ENCODE measurements around the gene LYZ.

The LYZ gene

GRCh38 chr12:69339999-69340398, 8.2 kb upstream of the LYZ start:
- DNase-seq = no peak

- no peak for DNase-seq
Measured at GRCh38 chr12:69341328-69341727, 6.9 kb upstream of the LYZ start.

- DNase-seq = no peak
Measured at GRCh38 chr12:69342421-69342820, 5.8 kb upstream of the LYZ start.

GRCh38 chr12:69343357-69343756, 4.8 kb upstream of the LYZ start:
- DNase-seq = no peak

GRCh38 chr12:69343885-69344612, 4.1 kb upstream of the LYZ start:
- DNase-seq = no peak

- DNase-seq = no peak
Measured at GRCh38 chr12:69345077-69345476, 3.1 kb upstream of the LYZ start.

GRCh38 chr12:69345742-69346141, 2.4 kb upstream of the LYZ start:
- no peak for DNase-seq

- DNase-seq = no peak
Measured at GRCh38 chr12:69350002-69350626, 1.9 kb downstream of the LYZ start.

GRCh38 chr12:69350777-69351176, 2.6 kb downstream of the LYZ start:
- DNase-seq = no peak

GRCh38 chr12:69351462-69352236, 3.5 kb downstream of the LYZ start:
- DNase-seq = no peak

GRCh38 chr12:69352904-69353303, 4.7 kb downstream of the LYZ start:
- DNase-seq = no peak

- DNase-seq = no peak
Measured at GRCh38 chr12:69354172-69354555, 6.0 kb downstream of the LYZ start.

- DNase-seq = no peak
Measured at GRCh38 chr12:69354556-69355187, 6.5 kb downstream of the LYZ start.

- DNase-seq = no peak
Measured at GRCh38 chr12:69355363-69356028, 7.3 kb downstream of the LYZ start.

- DNase-seq = peak; percentile 94
Measured at GRCh38 chr12:69359531-69360347, 11.6 kb downstream of the LYZ start, which contains the start of gene YEATS4. TSS of gene YEATS4 (plus strand) at chr12:69359743. CDS start at chr12:69359973, 230 bp downstream.

GRCh38 chr12:69360348-69360672, 12.1 kb downstream of the LYZ start:
- no peak for DNase-seq

- no peak for DNase-seq
Measured at GRCh38 chr12:69366796-69367195, 18.6 kb downstream of the LYZ start.

GRCh38 chr12:69368171-69368570, 20.0 kb downstream of the LYZ start:
- DNase-seq = no peak

- DNase-seq = no peak
Measured at GRCh38 chr12:69383074-69383473, 34.9 kb downstream of the LYZ start.

GRCh38 chr12:69385038-69385437, 36.9 kb downstream of the LYZ start:
- DNase-seq = no peak

GRCh38 chr12:69386921-69387320, 38.7 kb downstream of the LYZ start:
- DNase-seq = no peak

- peak; percentile 17 for DNase-seq
Measured at GRCh38 chr12:69388371-69388770, 40.2 kb downstream of the LYZ start.

All from RPMI8226 (cell line).